Mesothelial cell of epicardium (in vitro differentiated cells): ENCODE results near the gene VDAC1. TPM values are rescaled to one million over a fixed set of nuclear protein-coding genes. Genes with fewer than 3 reads are reported as not detected.

Source experiments
- DNase-seq, 2 experiments: peaks; one replicate each; pipeline ENCODE4 v3.0.0; 2021; ENCODE audit warnings: low spot score in 2 of 2; ENCODE audit not compliant: unreplicated experiment in 2 of 2
- H3K27ac Mint-ChIP-seq: 2 replicates; pipeline ENCODE4 v1.8.0; 2021; ENCODE audit warnings: mixed read lengths
- H3K27me3 Mint-ChIP-seq: 2 replicates; pipeline ENCODE4 v1.8.0; 2021; ENCODE audit warnings: low read depth, mixed read lengths
- H3K36me3 Mint-ChIP-seq: 2 replicates; pipeline ENCODE4 v1.8.0; 2021; ENCODE audit warnings: mixed read lengths
- H3K4me1 Mint-ChIP-seq: 2 replicates; pipeline ENCODE4 v1.8.0; 2021; ENCODE audit warnings: mixed read lengths
- H3K4me3 Mint-ChIP-seq: 2 replicates; pipeline ENCODE4 v1.8.0; 2021; ENCODE audit warnings: mild to moderate bottlenecking, moderate library complexity, mixed read lengths
- H3K9me3 Mint-ChIP-seq: 2 replicates; pipeline ENCODE4 v1.8.0; 2021; ENCODE audit warnings: mixed read lengths
- CTCF ChIP-seq: fragments of 200-600 bp; sonication (generic); IDR thresholded peaks from one replicate; pipeline ENCODE4 v1.5.0; 2021; ENCODE audit warnings: antibody characterized with exemption; ENCODE audit not compliant: unreplicated experiment
- total RNA-seq: library from RNA; stranded (reverse); gene quantifications from 3 replicates; pipeline ENCODE4 v1.2.1, GENCODE V29; 2021

The VDAC1 gene
- total RNA-seq, 1 donor from 2014 or later, result 111 TPM

- no peaks in the 10 kb centered on the region for H3K36me3 Mint-ChIP-seq
- H3K27me3 Mint-ChIP-seq, result no peaks in the 10 kb centered on the region
- TF ChIP-seq CTCF, result no peak
- no peak for DNase-seq
- H3K4me3 Mint-ChIP-seq, result no peak overlapping the region
- no peaks in the 10 kb centered on the region for H3K9me3 Mint-ChIP-seq
- no peak overlapping the region for H3K27ac Mint-ChIP-seq
- peaks cover 30% of the 10 kb centered on the region for H3K4me1 Mint-ChIP-seq
These were observed 61.3 kb downstream of the VDAC1 start for GRCh38 chr5:133943475-133943817.

GRCh38 chr5:133942614-133943474 is 61.9 kb downstream of the VDAC1 start:
- peak overlapping the region; percentile 83 for H3K27ac Mint-ChIP-seq
- peaks cover 36% of the 10 kb centered on the region for H3K4me1 Mint-ChIP-seq
- no peak for DNase-seq
- no peak for TF ChIP-seq CTCF
- H3K9me3 Mint-ChIP-seq, result no peaks in the 10 kb centered on the region
- no peaks in the 10 kb centered on the region for H3K36me3 Mint-ChIP-seq
- no peaks in the 10 kb centered on the region for H3K27me3 Mint-ChIP-seq
- no peak overlapping the region for H3K4me3 Mint-ChIP-seq

- Mint-ChIP-seq H3K27ac (no peak overlapping the region), H3K4me1 (peaks cover 40% of the 10 kb centered on the region), H3K9me3 (no peaks in the 10 kb centered on the region), H3K27me3 (no peaks in the 10 kb centered on the region), H3K36me3 (no peaks in the 10 kb centered on the region), H3K4me3 (no peak overlapping the region)
- TF ChIP-seq CTCF, result no peak
- no peak for DNase-seq
These were observed 63.1 kb downstream of the VDAC1 start for GRCh38 chr5:133941456-133942196.

- Mint-ChIP-seq H3K4me1 (peaks cover 39% of the 10 kb centered on the region), H3K4me3 (no peak overlapping the region), H3K9me3 (no peaks in the 10 kb centered on the region), H3K36me3 (no peaks in the 10 kb centered on the region), H3K27ac (no peak overlapping the region), H3K27me3 (no peaks in the 10 kb centered on the region)
- TF ChIP-seq CTCF, result no peak
- no peak for DNase-seq
These were observed 65.1 kb downstream of the VDAC1 start for GRCh38 chr5:133939668-133940067.

- peak overlapping the region; percentile 91 for H3K27ac Mint-ChIP-seq
These were observed 65.8 kb downstream of the VDAC1 start for GRCh38 chr5:133938929-133939328.

More at GRCh38 chr5:133938929-133939328, 65.8 kb downstream of the VDAC1 start:
- no peaks in the 10 kb centered on the region for H3K36me3 Mint-ChIP-seq
- no peak overlapping the region for H3K4me3 Mint-ChIP-seq
- H3K4me1 Mint-ChIP-seq, result peaks cover 39% of the 10 kb centered on the region
- no peaks in the 10 kb centered on the region for H3K9me3 Mint-ChIP-seq
- DNase-seq, result no peak
- H3K27me3 Mint-ChIP-seq, result no peaks in the 10 kb centered on the region
- TF ChIP-seq CTCF, result no peak
